Prostate gland (tissue), 2 donors: ENCODE data around the gene LRRC8A. TPM values are rescaled to one million over a fixed set of nuclear protein-coding genes. Genes with fewer than 3 reads are reported as not detected.

Source experiments
- DNase-seq: peaks from one replicate; pipeline ENCODE4 v3.0.0-alpha.2; 2019; ENCODE audit warnings: low spot score
- H3K27ac ChIP-seq, 2 donors: fragments of 200-600 bp; sonication (generic); 2 replicates each; pipeline ENCODE4 v1.5.1; 2017 to 2019
- H3K27me3 ChIP-seq: fragments of 200-600 bp; sonication (generic); replicated peaks from 2 replicates; pipeline ENCODE4 v1.5.1; 2019; ENCODE audit not compliant: insufficient read depth
- H3K36me3 ChIP-seq, 2 donors: fragments of 200-600 bp; sonication (generic); 1 replicate in 1 of 2; 2 replicates in 1 of 2; pipeline versions ENCODE4 v1.5.1 to v1.8.1; 2017 to 2019
- H3K4me1 ChIP-seq: fragments of 200-600 bp; sonication (generic); replicated peaks from 2 replicates; pipeline ENCODE4 v1.5.1; 2019
- H3K4me3 ChIP-seq, 2 donors: fragments of 200-600 bp; sonication (generic); 2 replicates each; pipeline ENCODE4 v1.5.1; 2017 to 2019
- H3K9me3 ChIP-seq: fragments of 200-600 bp; sonication (generic); 2 replicates; pipeline ENCODE4 v1.5.1; 2017
- POLR2A ChIP-seq: fragments of 450-650 bp; IDR thresholded peaks from one replicate; pipeline ENCODE4 v1.6.1; 2016; ENCODE audit warnings: antibody characterized with exemption, mild to moderate bottlenecking
- POLR2AphosphoS5 ChIP-seq: sonication (generic); formaldehyde crosslinking; IDR thresholded peaks from one replicate; pipeline ENCODE4 v1.6.1; 2017; ENCODE audit warnings: antibody characterized with exemption
- WGBS: methylation state at CpG from one replicate; pipeline ENCODE4 v1.1.5; 2018; 5-methylcytosine and 5-hydroxymethylcytosine counted together
- intact Hi-C: fragments of 100-400 bp; cut with DNase I; formaldehyde crosslinking; loops from one replicate; pipeline ENCODE4 v1.14.2; 2022
- total RNA-seq, 2 donors: library from RNA; depleted of rRNA; stranded (reverse); fragments of >200 nt; gene quantifications; one replicate each; pipeline ENCODE4 v1.1.0, GENCODE V29; 2016
- TF ChIP-seq, protein P1 (sequence below), 4 experiments: fragments of 200-600 bp in 2 of 4; fragments of 450-650 bp in 2 of 4; sonication (generic) in 2 of 4; IDR thresholded peaks; 1 replicate in 3 of 4; 2 replicates in 1 of 4; pipeline ENCODE4 v1.5.1; 2016 to 2019; ENCODE audit warnings: antibody characterized with exemption in 4 of 4, mild to moderate bottlenecking in 2 of 4, moderate library complexity in 2 of 4

LRRC8A gene
- total RNA-seq, 2 donors from 2014 or later = 78.2 to 78.8 TPM

DNA sequence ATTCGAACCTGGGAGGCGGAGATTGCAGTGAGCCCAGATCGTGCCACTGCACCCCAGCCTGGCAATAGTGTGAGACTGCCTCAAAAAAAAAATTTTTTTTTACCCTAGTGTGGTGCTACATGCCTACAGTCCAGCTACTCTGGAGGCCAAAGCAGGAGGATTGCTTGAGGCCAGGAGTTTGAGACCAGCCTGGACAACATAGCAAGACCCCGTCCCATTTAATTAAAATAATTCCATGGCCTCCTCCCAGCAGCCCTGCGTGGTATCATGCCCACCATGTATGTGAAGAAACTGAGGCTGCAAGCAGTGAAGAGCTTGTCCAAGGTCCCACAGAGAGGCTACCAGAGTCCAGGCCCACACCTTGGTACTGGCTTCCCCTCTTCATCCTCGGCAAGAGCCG, 19.4 kb downstream of the LRRC8A start:
- no peaks in the 10 kb centered on the region for H3K36me3 ChIP-seq
- no peak for TF ChIP-seq POLR2AphosphoS5
- TF ChIP-seq, protein P1, sequence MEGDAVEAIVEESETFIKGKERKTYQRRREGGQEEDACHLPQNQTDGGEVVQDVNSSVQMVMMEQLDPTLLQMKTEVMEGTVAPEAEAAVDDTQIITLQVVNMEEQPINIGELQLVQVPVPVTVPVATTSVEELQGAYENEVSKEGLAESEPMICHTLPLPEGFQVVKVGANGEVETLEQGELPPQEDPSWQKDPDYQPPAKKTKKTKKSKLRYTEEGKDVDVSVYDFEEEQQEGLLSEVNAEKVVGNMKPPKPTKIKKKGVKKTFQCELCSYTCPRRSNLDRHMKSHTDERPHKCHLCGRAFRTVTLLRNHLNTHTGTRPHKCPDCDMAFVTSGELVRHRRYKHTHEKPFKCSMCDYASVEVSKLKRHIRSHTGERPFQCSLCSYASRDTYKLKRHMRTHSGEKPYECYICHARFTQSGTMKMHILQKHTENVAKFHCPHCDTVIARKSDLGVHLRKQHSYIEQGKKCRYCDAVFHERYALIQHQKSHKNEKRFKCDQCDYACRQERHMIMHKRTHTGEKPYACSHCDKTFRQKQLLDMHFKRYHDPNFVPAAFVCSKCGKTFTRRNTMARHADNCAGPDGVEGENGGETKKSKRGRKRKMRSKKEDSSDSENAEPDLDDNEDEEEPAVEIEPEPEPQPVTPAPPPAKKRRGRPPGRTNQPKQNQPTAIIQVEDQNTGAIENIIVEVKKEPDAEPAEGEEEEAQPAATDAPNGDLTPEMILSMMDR (IDR thresholded peaks at IDR 0.05) = no peak
- no peak for TF ChIP-seq POLR2A
- H3K9me3 ChIP-seq = no peaks in the 10 kb centered on the region
- peaks cover 4% of the 10 kb centered on the region for H3K4me1 ChIP-seq
- intact Hi-C loops = no loop called here
- no peak for DNase-seq
- H3K27me3 ChIP-seq = no peaks in the 10 kb centered on the region
- WGBS = 88% methylated on average over 7 of the region's 7 CpGs
- peak overlapping the region; percentile 78 to 87 for H3K27ac ChIP-seq
- no peak overlapping the region for H3K4me3 ChIP-seq

DNA sequence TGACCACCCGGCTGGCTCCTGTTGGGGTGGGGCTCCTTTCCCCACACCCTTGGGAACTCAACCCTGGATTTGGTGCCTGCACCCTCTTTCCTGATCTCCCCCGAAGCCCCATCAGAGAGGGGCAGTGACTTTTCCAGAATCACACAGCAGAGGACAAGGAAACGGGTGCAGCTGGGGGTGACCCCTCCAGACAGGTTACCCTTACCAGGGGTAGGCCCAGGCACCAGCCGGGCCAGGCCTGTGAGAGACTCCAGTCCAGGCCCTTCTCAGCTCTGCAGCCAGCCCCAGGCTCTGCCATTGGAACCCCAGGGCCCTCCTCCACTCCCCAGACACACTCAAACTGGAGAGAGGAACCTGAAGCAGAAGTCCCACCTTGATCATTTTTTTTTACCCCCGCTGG, 19.9 kb downstream of the LRRC8A start:
- no peaks in the 10 kb centered on the region for H3K27me3 ChIP-seq
- WGBS = 50% methylated on average over 1 of the region's 5 CpGs
- no peak overlapping the region for H3K4me3 ChIP-seq
- no peak for DNase-seq
- peaks cover 4% of the 10 kb centered on the region for H3K4me1 ChIP-seq
- no peaks in the 10 kb centered on the region for H3K36me3 ChIP-seq
- no peak for TF ChIP-seq POLR2AphosphoS5
- no peak for TF ChIP-seq POLR2A
- TF ChIP-seq, protein P1 (IDR thresholded peaks at IDR 0.05) = no peak
- intact Hi-C loops = no loop called here
- H3K9me3 ChIP-seq = no peaks in the 10 kb centered on the region
- peak overlapping the region; percentile 78 to 87 for H3K27ac ChIP-seq

DNA sequence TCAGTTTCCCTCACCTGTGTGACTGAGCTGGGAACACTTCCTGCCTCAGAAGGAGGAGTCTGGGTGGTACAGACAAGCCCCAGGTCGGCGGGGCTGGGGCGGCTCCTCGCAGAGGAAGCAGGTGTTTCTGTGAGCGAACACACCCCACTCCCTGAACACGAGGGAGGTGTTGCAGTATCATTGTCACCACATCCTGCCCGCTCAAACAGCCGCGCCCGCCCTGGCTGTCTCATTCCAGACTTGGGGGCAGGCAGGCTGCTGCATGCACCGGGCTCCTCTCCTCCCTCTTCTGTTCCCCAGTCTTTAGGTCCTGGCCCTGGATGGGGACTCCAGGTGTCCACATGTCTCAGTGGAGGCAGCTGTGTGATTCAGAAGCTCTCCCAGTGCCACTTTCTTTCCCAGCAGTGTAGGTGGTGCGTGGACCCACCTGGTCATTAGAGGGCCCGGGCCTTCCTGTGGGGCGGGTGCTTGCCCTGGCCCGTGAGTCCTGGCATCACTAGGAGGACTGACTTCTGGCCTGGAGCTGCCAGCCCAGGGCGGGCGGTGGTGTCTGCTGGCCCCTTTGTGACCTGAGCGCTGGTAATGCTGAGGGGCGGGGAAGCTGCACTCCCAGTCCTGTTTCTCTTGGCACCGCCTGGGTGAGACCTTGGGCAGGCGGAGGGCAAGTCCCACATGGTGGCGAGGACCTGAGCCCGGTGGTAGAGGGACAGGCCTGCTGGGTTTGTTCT, 20.6 kb downstream of the LRRC8A start:
- H3K4me1 ChIP-seq = peaks cover 4% of the 10 kb centered on the region
- H3K27me3 ChIP-seq = no peaks in the 10 kb centered on the region
- 45% methylated on average over 18 of the region's 23 CpGs for WGBS
- intact Hi-C loops = no loop called here
- no peak overlapping the region for H3K4me3 ChIP-seq
- TF ChIP-seq POLR2A (peak; percentile 57), POLR2AphosphoS5 (peak; percentile 93)
- TF ChIP-seq, protein P1 (IDR thresholded peaks at IDR 0.05) = no peak
- H3K27ac ChIP-seq = peak overlapping the region; percentile 78 to 87
- H3K36me3 ChIP-seq = peaks cover 0 to 3% of the 10 kb centered on the region in 2 donors
- DNase-seq = peak; percentile 89
- H3K9me3 ChIP-seq = no peaks in the 10 kb centered on the region

DNA sequence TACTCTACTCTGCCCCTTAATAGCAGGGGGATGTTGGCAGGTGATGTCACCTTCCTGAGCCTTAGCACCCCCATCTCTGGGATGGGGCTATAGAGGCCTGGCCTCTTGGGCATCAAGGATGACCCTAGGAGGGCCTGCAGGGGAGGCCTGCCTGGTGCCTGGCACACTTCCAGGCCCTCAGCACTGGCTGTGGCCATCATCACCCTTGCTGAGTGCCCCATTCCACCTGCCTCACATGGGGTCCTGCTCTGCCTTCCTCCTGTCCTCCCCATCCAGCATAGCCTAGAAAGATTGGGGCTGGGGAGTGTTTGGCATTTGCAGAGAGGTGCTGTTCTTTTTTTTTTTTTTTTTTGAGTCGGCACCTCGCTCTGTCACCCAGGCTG, 21.1 kb downstream of the LRRC8A start:
- H3K36me3 ChIP-seq = peaks cover under 1 to 8% of the 10 kb centered on the region in 2 donors
- no peak overlapping the region for H3K4me3 ChIP-seq
- no peak for DNase-seq
- H3K27me3 ChIP-seq = no peaks in the 10 kb centered on the region
- no peak for TF ChIP-seq POLR2A
- TF ChIP-seq, protein P1 (IDR thresholded peaks at IDR 0.05) = no peak
- TF ChIP-seq POLR2AphosphoS5 = no peak
- H3K9me3 ChIP-seq = no peaks in the 10 kb centered on the region
- intact Hi-C loops = no loop called here
- H3K4me1 ChIP-seq = peaks cover 4% of the 10 kb centered on the region
- WGBS = 59% methylated on average over 2 of the region's 2 CpGs
- H3K27ac ChIP-seq = peak overlapping the region; percentile 78 to 87
